ENCODE measurements around the gene ACO1. TPM values are rescaled to one million over a fixed set of nuclear protein-coding genes. Genes with fewer than 3 reads are reported as not detected.

Gene ACO1
- total RNA-seq, 1 donor from 2014 or later, result 19.4 TPM

DNA sequence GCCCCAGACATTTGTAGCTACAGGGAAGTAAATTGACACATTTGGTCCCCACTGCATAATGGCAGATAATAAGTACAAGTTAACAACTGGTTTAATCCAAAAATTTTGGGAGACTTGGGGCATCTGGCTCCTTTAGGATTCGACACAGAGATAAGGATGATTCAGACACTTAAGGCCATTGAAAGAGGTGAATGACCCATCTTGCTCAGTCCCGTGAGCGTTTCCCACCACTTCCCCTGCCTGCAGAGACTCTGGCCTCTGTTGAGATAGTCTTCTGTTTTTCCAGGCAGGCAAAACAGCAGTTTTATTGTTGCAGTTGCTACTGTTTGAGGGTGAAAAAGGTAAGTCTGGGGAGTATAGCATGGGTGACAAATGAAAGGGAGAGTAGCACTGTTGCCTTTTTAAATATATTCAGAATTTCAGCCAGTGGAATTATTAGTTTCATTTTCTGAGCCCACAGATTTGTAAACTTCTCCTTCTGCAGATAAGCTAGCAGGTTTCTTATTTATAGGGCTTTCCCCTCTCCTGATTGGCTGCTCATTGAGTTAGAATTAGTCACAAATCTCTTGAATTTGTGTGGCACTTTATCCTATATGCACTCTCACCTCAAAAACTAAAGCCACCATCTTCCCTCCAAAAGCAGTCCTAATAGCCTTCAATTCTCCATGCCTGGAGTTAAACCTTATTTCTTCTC lies 19.3 kb downstream of the ACO1 start:
- peaks cover 35% of the 10 kb centered on the region for H3K79me2 ChIP-seq (ENCODE audit: insufficient read depth, low read length)
- H3K4me1 ChIP-seq (ENCODE audit: insufficient read depth, low read length), result no peaks in the 10 kb centered on the region
- H3K27me3 Mint-ChIP-seq (ENCODE audit: low read depth, unreplicated experiment), result no peaks in the 10 kb centered on the region
- no peak overlapping the region for H2AFZ ChIP-seq (ENCODE audit: low read depth, low read length)
- FAIRE-seq, result no peak
- peaks cover 3% of the 10 kb centered on the region for H3K4me1 Mint-ChIP-seq (ENCODE audit: low read depth, unreplicated experiment)
- H3K36me3 ChIP-seq (ENCODE audit: insufficient read depth, low read length), result peaks cover 31% of the 10 kb centered on the region
- H3K4me2 ChIP-seq (ENCODE audit: low read length), result peak overlapping the region; percentile 11
- H3K9me3 Mint-ChIP-seq (ENCODE audit: unreplicated experiment), result no peaks in the 10 kb centered on the region
- TF ChIP-seq EZH2 (IDR thresholded peaks at IDR 0.05; ENCODE audit: insufficient read depth, low read length), result no peak
- no peak for TF ChIP-seq CTCF (IDR thresholded peaks at IDR 0.05; ENCODE audit: insufficient read depth, low read depth, low read length)
- H3K4me3 Mint-ChIP-seq (ENCODE audit: unreplicated experiment), result no peak overlapping the region
- no peaks in the 10 kb centered on the region for H3K27me3 ChIP-seq (ENCODE audit: insufficient read depth, low read length)
- H3K27ac Mint-ChIP-seq (ENCODE audit: unreplicated experiment), result no peak overlapping the region
- peaks cover 19% of the 10 kb centered on the region for H3K36me3 Mint-ChIP-seq (ENCODE audit: low read depth, unreplicated experiment)
- H3K4me3 ChIP-seq (ENCODE audit: insufficient read depth, low read depth, low read length), result no peak overlapping the region
- H3K9ac ChIP-seq (ENCODE audit: low read length), result no peak overlapping the region
- H3K27ac ChIP-seq (ENCODE audit: low read depth, low read length), result no peak overlapping the region
- DNase-seq (ENCODE audit: low read depth), result no peak
- H4K20me1 ChIP-seq (ENCODE audit: insufficient read depth, low read length), result peaks cover 19% of the 10 kb centered on the region
- H3K9me3 ChIP-seq (ENCODE audit: insufficient read depth, low read depth, low read length), result peaks cover 3% of the 10 kb centered on the region

DNA sequence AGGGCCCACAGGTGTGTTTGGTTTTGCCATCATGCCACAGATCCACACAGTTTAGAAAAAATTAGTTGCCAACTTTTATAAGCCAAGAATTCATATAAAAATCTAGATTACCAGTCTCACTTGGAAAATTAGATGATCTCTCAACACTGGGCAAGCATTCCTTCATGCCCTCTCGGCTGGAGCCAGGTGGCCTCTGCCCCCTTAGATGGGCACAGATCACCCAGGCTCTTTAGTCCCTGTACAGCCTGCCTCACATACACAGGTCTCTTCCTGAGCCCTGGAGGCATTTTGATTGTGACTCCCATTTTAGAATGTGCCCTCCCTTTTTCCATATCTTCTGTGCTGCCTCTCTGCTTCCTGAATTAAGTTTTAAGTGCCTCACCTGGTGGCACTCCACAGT lies 20.0 kb downstream of the ACO1 start:
- no peak overlapping the region for H3K4me3 ChIP-seq (ENCODE audit: insufficient read depth, low read depth, low read length)
- Mint-ChIP-seq H3K27me3 (ENCODE audit: low read depth, unreplicated experiment) (no peaks in the 10 kb centered on the region), H3K9me3 (ENCODE audit: unreplicated experiment) (no peaks in the 10 kb centered on the region), H3K36me3 (ENCODE audit: low read depth, unreplicated experiment) (peaks cover 26% of the 10 kb centered on the region), H3K4me1 (ENCODE audit: low read depth, unreplicated experiment) (peaks cover 3% of the 10 kb centered on the region), H3K27ac (ENCODE audit: unreplicated experiment) (no peak overlapping the region), H3K4me3 (ENCODE audit: unreplicated experiment) (no peak overlapping the region)
- no peak overlapping the region for H2AFZ ChIP-seq (ENCODE audit: low read depth, low read length)
- TF ChIP-seq CTCF (IDR thresholded peaks at IDR 0.05; ENCODE audit: insufficient read depth, low read depth, low read length) (no peak), EZH2 (IDR thresholded peaks at IDR 0.05; ENCODE audit: insufficient read depth, low read length) (no peak)
- no peaks in the 10 kb centered on the region for H3K27me3 ChIP-seq (ENCODE audit: insufficient read depth, low read length)
- no peaks in the 10 kb centered on the region for H3K4me1 ChIP-seq (ENCODE audit: insufficient read depth, low read length)
- no peak overlapping the region for H3K27ac ChIP-seq (ENCODE audit: low read depth, low read length)
- peaks cover 28% of the 10 kb centered on the region for H3K79me2 ChIP-seq (ENCODE audit: insufficient read depth, low read length)
- H3K4me2 ChIP-seq (ENCODE audit: low read length), result no peak overlapping the region
- DNase-seq (ENCODE audit: low read depth) (no peak), FAIRE-seq (no peak)
- peaks cover 19% of the 10 kb centered on the region for H4K20me1 ChIP-seq (ENCODE audit: insufficient read depth, low read length)
- H3K9me3 ChIP-seq (ENCODE audit: insufficient read depth, low read depth, low read length), result peaks cover 3% of the 10 kb centered on the region
- no peak overlapping the region for H3K9ac ChIP-seq (ENCODE audit: low read length)
- peaks cover 37% of the 10 kb centered on the region for H3K36me3 ChIP-seq (ENCODE audit: insufficient read depth, low read length)

DNA sequence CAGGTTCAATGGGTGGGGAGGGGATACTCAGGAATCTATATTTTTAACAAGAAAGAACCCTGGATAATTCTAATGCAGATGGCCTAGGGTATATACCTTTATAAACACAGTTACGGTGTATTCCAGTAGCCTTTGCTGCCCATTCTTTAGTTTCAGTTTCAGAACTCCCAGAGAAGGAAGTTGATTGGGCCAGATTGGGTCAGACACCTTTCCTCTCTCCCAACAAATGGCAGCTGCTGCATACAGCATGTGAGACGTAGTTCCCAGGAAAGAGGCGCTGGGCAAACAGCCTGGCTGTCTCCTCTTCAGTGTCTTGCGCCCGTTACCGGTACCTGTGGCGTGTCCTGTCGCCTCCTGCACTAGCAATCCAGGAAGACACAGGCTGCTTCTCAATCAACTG lies 20.4 kb downstream of the ACO1 start:
- Mint-ChIP-seq H3K27ac (ENCODE audit: unreplicated experiment) (no peak overlapping the region), H3K9me3 (ENCODE audit: unreplicated experiment) (no peaks in the 10 kb centered on the region), H3K4me3 (ENCODE audit: unreplicated experiment) (no peak overlapping the region), H3K4me1 (ENCODE audit: low read depth, unreplicated experiment) (peaks cover 3% of the 10 kb centered on the region), H3K36me3 (ENCODE audit: low read depth, unreplicated experiment) (peaks cover 27% of the 10 kb centered on the region), H3K27me3 (ENCODE audit: low read depth, unreplicated experiment) (no peaks in the 10 kb centered on the region)
- Histone ChIP-seq H3K27ac (ENCODE audit: low read depth, low read length) (no peak overlapping the region), H4K20me1 (ENCODE audit: insufficient read depth, low read length) (peaks cover 19% of the 10 kb centered on the region), H3K9me3 (ENCODE audit: insufficient read depth, low read depth, low read length) (peaks cover 3% of the 10 kb centered on the region), H3K4me3 (ENCODE audit: insufficient read depth, low read depth, low read length) (no peak overlapping the region), H3K79me2 (ENCODE audit: insufficient read depth, low read length) (peaks cover 28% of the 10 kb centered on the region), H3K4me2 (ENCODE audit: low read length) (no peak overlapping the region), H2AFZ (ENCODE audit: low read depth, low read length) (no peak overlapping the region), H3K4me1 (ENCODE audit: insufficient read depth, low read length) (no peaks in the 10 kb centered on the region), H3K9ac (ENCODE audit: low read length) (no peak overlapping the region), H3K36me3 (ENCODE audit: insufficient read depth, low read length) (peaks cover 40% of the 10 kb centered on the region), H3K27me3 (ENCODE audit: insufficient read depth, low read length) (no peaks in the 10 kb centered on the region)
- no peak for FAIRE-seq
- TF ChIP-seq CTCF (IDR thresholded peaks at IDR 0.05; ENCODE audit: insufficient read depth, low read depth, low read length) (no peak), EZH2 (IDR thresholded peaks at IDR 0.05; ENCODE audit: insufficient read depth, low read length) (no peak)
- DNase-seq (ENCODE audit: low read depth), result no peak

Data from astrocyte (in vitro differentiated cells and primary cell).